Measurements from ENCODE around the gene HSPA9. TPM values are rescaled to one million over a fixed set of nuclear protein-coding genes. Genes with fewer than 3 reads are reported as not detected.
"Not testable (repeated sequence)": the region's sequence is repeated elsewhere in the genome, so short reads cannot be mapped to it uniquely, and the experiment has no call there.

The HSPA9 gene
- total RNA-seq, 1 donor from 2014 or later = 216 TPM

DNA sequence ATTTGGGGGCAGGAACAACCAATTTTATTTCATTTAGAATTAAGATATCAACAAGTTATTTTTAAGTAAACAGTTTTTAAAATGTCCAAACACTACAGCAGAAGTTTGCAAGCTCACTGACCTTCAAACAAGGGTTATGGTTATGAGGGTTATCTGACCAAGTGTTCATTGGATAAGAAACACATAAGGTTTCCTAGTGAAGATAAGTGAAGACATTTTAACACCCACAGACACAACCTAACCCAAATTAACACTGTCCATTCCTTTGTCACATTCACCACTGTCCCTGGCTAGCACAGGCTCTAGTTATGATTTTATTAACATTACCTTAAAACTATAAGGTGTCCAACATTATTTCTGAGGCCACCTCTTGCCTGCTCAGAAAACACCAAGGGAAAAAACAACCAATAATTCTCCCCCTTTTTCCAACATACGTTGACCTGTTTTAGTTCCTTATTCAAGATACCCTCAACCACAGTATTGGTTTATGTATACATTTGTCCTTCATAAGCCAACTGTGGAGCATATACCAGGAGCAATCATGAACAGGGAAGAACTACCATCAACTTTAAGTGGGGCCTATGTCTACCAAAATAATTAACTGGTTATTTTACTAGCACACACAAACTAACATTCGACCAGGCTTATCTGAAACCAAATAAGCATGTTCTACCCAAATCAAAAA lies 36.1 kb downstream of the HSPA9 start:
- FAIRE-seq (no peak), DNase-seq (ENCODE audit: low spot score in 2 of 2) (no peak)

DNA sequence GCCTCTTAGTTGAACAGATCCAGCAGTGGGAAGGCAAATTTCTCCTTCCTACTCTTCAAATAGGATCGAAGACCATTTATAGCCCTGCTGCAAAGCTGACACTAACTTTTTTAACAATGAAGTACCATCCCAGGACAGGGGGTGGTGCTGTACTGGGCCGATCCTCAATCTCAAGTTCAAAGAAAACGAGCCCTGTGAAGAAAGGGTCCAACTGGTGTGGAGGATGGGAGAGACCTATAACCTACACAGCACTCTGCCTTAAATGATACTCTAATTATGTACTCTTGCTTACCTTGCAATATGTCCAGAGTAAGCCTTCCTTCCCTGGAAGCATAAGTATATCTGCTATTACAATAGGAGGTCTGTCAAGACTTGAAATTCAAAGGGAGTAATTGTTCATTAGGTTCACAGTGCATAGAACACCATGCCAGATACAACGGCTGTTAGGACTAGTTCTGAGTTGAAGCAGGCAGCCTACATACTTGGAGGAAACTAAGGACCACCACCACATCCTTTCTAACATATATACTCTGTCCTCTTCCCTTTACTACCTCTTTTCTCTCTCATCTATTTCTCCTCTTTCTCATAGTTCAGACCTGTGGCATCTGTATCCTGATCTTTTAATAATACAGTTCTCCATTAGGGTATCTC lies 38.4 kb downstream of the HSPA9 start:
- no peak for DNase-seq (ENCODE audit: low spot score in 2 of 2)
- FAIRE-seq = no peak

DNA sequence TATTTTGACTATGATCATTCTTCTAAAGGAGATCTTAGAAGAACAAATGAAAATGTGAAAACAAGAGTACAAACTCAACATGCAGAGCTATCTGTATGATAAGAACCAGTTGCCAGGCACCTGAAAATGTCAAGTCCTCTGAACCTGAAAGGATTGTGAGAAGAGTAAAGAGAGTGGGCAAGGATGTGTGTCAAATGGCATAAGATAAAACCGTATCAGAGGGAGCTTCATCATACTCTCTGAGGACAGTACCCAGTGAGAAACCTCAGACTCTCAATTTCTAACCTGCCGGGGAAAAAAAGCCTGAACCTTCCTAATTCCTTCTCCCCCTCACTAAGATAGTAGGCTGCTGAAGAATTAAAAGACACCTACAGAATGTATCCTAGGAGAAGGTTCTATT lies 39.0 kb downstream of the HSPA9 start:
- no peak for DNase-seq (ENCODE audit: low spot score in 2 of 2)
- no peak for FAIRE-seq

DNA sequence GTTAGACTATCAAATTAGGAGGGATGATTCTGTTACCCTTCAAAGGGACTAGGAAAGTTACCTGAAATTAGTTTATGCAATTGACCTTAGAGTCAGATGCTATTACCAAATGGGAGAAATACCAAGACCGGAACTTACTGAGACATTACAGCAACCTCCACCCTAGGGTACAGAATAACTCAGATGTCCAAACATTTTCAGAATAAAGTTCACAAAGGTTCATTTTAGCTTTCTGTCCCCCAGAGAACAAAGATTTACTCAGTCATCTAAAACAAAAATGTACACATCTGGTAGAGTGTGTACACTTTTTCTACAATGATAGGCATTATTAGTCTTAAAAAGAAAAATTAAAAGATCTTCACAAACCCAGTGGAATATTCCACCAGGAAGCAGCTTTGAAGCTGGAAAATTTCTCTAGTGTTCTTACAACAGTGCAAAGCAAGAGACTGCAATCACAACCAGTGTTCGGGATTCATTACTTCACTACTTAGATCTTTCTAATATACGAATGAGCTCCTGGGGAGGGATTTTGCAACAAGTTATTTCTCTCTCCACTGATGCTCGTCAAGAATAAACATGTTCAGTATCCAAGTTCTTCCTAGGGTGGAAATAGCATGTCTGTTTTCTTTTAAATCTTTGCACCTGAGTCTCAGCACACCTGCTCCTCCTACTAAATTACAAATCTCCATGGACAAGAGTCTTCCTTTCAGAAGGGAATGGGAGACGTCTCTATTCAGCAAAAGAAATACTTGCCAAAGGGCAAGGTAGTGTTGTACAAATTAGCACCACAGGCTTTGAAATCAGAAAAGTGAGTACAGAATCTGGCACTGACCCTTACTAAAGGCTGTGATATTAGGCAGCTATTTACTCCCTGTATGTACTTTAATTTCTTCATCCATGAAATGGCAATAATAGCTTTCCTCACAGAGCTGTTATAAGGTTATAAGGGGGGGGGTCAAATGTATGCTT lies 40.9 kb downstream of the HSPA9 start:
- FAIRE-seq = no peak
- DNase-seq (ENCODE audit: low spot score in 2 of 2) = no peak

DNA sequence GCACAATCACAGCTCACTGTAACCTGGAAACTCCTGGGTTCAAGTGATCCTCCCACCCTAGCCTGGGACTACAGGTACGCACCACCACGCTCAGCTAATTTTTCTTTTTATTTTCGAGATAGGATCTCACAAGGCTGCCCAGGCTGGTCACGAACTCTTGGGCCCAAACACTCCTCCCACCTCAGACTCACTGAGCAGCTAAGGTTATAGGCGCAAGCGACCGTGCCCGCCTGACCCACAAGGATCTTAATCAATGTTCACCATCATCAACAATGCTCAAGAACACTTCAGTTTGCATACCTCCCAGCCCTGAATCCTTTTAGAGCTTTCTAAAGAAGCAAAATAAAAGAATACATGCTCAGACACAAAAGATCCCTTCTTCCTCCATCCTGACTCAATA lies 45.4 kb downstream of the HSPA9 start:
- no peak for FAIRE-seq
- no peak for DNase-seq (ENCODE audit: low spot score in 2 of 2)

DNA sequence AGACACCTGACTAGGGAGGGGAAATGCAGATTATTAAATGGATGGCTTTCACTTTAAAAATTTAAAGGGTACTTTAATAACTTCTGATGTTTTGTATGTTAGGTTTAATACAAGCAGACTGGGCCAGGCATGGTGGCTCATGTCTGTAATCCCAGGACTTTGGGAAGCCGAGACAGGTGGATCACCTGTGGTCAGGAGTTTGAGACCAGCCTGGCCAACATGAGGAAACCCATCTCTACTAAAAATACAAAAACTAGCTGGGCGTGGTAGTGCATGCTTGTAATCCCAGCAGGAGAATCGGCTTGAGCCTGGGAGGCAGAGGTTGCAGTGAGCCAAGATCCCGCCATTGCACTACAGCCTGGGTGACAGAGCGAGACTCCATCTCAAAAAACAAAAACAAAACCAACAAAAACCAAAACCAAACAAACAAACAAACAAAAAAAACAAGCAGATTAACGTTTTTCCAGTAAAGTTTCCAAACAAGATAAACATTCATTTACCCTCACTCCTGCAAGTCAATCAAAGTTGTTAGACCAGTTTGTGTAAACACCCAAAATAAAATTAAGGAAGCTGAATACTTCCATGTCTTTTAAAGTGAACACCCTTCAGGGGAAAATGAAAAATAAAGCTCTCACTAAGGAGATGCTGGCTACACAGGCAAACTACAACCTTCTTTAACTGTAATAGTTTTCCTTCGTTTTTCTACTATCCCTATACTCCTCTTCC lies 46.3 kb downstream of the HSPA9 start:
- no peak for FAIRE-seq
- no peak for DNase-seq (ENCODE audit: low spot score in 2 of 2)

DNA sequence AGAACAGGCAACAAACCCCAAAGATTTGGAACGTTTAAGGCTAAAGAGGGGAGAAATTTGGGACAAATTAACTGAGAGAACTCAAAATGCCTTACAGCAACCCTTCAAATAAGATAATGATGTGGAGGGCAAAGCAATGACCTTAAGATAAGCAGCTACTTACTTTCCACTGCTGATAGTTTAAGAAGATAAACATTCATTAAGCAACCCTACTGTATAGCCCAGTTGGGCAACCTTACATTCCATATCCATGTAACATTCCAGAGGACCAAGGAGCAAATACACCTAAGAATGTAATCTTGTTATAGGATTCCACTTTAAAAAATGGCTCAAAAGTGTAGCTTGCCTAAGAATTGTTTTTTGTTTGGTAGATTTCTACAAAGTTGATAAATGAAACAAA lies 47.0 kb downstream of the HSPA9 start:
- DNase-seq (ENCODE audit: low spot score in 2 of 2) (no peak), FAIRE-seq (no peak)

DNA sequence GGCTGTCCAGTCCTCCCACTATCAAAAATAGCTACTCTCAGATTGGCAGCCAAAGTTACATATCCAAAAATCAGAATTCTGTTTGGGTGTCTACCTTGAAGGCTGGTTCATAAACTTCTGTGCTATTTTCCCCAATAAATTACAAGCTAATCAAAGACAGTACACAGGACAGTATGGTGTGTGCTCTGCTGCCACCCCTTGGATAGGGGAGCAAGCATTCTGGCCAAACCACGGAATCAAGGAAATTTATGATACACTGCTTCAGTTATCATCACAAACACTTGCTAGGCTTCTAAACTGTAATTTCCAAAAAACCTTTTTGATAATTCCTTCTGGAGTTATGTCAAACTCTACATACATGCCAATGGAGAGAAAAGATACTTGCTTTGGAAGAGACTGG lies 48.0 kb downstream of the HSPA9 start:
- FAIRE-seq = no peak
- DNase-seq (ENCODE audit: low spot score in 2 of 2) = no peak

DNA sequence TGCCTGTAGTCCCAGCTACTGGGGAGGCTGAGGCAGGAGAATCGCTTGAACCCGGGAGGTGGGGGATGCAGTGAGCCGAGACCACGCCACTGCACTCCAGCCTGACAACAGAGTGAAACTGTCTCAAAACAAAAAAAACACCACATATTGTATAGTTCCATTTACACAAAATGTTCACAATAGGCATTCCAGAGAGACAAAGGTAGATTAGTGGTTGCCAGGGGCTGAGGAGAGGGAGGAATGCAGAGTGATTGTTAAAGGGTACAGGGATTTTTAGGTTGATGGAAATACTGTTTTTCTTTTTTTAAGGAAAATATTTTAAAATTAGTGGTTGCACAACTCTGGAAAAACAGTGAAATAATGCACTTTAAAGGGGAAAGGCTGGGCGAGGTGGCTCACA lies 51.8 kb downstream of the HSPA9 start:
- no peak for DNase-seq (ENCODE audit: low spot score in 2 of 2)
- no peak for FAIRE-seq

DNA sequence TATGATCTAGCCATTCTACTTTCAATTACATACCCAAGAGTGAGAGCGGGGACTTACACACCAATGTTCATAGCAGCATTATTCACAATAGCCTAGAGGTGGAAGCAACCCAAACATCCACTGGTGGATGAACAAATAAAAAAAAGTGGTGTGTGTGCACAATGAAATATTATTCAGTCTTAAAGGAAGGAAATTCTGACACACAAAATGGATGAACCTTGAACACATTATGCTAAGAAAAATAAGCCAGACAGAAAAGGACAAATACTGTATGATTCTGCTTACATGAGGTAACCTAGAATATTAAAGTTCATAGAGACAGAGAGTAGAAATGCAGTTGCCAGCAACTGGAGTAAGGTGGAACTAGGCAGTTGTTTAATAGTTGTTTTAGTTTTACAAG lies 54.2 kb downstream of the HSPA9 start:
- DNase-seq (ENCODE audit: low spot score in 2 of 2) = no peak
- no peak for FAIRE-seq

DNA sequence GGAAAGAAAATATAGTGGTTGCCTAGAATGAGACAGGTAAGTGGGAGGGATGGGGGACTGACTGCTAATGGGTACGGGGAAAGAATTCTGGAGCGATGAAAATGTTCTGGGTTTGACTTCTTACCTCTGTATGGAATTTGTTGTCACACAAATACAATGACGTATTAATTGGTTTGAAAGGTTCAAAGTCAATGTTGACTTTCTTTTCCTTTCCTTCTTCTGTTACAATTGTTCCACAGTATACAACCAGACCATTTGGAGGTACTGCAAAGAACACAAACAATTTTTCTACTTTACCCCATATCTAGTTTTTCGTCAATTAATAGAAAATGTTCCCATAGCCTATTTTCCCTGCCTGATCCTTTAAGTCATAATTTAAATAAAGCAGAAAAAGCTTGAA lies 57.8 kb downstream of the HSPA9 start:
- FAIRE-seq (no peak), DNase-seq (ENCODE audit: low spot score in 2 of 2) (no peak)

DNA sequence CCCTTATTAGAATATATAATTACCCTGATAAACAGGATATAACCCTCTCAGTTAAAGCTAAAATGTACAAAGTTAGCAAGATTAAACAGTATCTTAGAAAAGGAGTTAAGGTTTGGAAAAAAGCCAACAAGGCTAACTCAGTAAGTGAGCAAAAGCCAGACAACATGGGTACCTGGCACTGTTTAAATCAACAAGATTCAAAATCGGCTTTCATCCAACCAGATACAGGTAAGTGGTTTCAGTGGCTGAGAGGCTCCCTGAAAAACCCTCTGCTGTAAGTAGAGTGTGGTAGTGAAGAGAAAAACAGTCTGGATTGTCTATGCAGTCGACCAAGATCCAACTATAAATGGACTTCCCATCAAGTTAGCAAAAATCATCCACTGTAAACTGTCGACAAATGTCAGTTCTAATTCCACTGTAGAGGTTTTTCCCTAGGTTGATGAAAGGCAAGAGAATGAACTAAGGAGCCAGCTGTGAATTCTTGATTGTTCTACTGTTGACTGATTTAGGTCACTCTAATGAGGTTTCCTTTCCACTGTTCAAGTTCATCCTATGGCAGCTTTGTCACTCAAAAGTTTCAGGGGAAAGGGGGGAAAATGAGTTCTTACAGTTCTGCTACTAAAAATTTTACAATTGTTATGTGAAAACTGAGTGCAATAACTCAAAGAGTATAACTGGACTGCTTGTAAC lies 59.5 kb downstream of the HSPA9 start:
- FAIRE-seq (no peak), DNase-seq (ENCODE audit: low spot score in 2 of 2) (no peak)

DNA sequence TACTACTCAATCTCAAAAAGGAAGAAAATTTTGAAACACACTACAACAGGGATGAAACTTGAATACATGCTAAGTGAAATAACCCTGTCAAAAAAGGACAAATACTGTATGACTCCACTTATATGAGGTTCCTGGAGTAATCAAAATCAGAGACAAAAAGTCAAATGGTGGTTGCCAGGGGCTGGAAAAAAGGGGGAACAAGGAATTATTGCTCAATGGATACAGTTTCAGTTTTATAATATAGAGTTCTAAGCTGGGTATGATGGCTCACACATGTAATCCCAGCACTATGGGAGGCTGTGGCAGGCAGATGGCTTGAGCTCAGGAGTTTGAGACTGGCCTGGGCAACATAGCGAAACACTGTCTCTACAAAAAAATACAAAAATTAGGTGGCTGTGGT lies 61.2 kb downstream of the HSPA9 start:
- no peak for DNase-seq (ENCODE audit: low spot score in 2 of 2)
- no peak for FAIRE-seq

DNA sequence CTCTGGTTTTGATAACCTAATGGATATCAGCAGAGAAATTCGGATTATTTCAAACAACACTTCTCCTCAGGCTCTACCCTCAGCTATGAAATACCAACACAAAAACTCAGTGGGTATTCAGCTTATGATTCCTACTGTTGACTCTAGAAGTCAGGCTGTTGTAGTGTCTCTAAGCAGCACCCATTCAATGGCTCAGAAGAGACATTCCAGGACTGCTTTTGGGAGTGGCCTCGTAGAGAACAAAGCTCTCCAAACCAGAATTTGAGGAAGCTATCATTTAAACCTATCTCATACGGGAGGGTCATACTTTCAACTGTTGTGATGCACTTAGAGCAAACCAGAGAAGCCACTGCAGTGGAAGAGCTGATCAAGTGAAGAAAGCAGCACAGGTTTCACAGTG lies 66.2 kb downstream of the HSPA9 start:
- FAIRE-seq = no peak
- no peak for DNase-seq (ENCODE audit: low spot score in 2 of 2)

DNA sequence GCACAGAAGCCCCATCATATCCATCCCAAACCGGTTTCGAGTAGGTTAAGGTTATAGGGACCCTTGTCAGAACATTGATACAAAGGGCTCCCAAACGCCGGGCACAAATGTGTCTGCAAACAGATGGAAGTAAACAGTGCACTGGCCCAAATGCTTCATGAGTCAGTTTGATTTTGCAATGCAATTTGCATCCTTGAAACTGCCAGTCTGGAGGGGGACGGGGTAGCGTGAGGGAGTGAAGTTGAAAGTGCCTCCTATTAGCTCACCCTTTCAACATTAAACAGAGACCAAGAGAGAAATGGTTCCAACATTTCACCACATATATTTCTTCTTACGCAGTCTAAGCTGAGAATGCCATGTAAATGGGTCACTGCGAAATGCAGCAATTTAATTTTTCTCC lies 67.7 kb downstream of the HSPA9 start:
- not testable (repeated sequence) for FAIRE-seq; DNase-seq (ENCODE audit: low spot score in 2 of 2)

DNA sequence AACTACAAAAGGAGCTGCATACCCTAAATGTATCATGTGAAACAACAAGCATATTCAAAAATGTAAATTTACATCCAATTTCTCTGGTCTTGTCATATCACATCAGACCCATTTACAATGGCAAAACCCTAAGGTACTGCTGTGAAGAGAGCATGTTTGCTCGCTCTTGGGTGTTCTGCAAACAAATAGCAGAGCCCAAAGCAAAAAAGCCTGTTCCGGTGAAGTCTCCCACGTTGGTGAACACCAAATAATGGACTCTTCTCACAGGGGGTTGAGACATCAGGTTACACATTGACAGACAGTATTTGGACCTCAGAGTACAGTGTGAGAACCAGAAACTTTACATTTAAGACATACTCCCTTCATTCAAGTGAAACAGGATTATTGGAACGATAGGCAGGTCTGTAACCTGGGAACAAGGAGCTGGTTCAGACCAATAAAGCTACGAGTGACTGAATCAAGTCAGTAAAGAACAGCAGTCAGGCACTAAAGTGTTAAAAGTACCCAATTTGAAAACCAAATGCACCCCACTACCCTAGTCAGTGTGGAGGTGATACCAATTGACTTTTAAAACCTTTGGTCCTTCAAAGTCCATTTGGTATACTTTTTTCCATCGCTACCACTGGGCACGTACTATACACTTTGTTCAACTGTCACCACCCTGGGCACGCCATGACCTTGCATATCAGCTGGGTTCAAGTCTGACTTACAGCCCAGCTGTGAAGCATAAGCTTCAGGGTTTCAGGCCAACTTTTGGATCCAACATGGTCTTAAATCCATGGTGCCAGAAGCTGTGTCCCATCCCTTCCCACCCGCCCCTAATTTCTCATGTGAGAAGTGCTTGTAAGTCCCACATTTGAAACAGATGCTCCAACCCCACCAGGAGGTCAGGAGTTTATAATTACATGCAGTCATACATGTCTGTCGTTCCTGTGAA lies 68.6 kb downstream of the HSPA9 start:
- DNase-seq (ENCODE audit: low spot score in 2 of 2) (no peak), FAIRE-seq (no peak)

DNA sequence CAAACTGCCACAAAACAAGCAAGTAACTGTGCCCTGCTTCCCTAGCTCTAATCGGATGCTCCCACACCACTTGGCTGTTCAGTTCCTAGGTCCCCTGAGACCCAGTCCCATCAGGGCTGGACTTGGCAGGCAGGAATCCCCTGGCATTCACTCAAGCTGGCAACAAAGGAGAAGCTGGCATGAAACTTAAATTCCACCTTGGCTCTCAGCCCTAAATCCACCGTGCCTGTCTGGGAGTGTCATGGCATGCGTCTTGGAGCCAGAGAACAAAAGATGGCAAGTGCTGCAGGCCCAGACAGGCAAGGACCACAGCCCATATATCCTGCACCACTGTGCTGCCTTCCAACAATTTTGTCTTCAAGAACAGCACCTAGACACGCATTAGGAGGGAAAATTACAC lies 70.4 kb downstream of the HSPA9 start:
- no peak for FAIRE-seq
- no peak for DNase-seq (ENCODE audit: low spot score in 2 of 2)
